Stimulated activated CD4-positive, alpha-beta T cell treated with anti-CD3 and anti-CD28 coated beads, TNF-alpha, amount 100 ng/mL, for 4 hours (primary cell): ENCODE measurements around the gene UGT1A4.

Source experiments
- DNase-seq, 3 experiments: peaks; one replicate each; pipeline ENCODE4 v3.0.0-alpha.2; 2020; ENCODE audit warnings: low read depth in 3 of 3

Gene UGT1A4

DNA sequence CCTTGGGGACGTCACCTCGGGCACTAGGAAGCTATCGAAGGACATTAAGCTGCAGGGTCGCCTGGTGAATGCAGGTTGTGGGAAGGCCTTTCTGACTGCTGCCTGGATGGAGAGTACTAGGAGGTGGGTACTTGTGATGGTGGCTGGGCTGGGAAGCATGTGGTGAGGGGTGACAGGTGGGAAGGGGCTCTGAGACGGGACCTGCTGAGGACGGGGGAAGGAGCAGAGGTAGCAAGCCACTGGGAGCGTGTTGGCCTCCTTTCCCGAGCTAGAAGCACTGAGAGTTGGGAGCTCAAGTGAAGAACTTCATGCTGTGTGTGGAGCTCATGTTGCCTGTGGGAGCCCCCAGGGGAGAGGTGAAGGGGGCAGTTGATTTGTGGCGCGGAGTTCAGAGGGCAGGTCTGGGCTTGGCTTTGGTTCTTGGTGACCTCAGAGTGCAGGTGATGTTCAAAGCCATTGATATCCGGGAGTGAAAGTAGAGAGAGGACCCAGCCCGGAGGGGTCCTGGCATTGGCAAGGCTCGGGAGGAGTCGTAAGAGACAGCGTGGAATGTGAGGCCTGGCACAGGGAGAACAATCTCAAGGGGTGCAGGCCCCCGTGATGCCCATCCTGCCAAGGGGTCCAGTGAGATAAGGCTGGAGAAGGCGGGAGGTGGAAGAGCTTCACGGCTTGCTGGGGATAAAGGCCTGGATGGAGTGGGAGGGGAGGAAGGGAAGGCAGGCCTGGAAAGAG, 72.8 kb downstream of the UGT1A4 start:
- no peak for DNase-seq

DNA sequence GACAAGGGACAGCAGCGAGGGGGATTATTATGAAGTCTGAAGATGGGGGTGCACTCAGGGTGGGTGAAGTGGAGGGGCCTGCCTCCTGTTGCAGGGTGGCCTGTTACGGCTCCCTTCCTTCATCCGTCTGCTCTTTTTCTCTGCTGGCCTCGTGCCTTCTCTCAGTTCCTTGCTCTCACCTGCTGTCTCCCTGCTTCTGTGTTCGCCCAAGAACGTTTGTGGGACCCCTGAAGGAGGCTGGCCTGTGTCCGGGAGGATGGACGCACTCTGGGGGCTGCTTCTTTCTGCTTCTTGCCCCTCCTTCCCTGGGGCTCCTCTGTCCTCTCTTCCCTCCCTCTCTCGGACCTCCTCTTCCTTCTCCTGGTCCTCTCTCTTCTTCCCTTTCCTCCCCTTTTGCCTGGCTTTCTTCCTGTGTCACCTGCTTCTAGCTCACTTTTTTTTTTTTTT, 73.4 kb downstream of the UGT1A4 start:
- no peak for DNase-seq

DNA sequence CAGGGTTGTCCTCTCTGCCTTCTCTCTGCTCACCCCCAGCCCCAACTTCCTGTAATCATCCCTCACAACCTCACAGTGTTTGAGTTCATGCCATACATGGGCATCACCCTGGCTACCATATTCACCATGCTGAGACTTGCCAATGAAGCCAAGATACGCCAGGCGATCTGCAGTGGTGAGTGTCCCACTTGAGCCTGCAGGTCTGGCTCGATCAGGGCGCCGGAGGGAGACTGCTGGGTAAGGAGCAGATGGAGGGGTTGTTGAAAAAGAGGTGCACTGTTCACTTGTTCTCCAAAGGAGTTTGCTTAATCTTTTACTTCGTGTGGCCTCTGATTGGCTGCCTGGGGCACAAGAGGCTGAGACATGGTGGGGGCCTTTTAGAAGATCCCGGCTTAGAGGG, 74.2 kb downstream of the UGT1A4 start:
- no peak for DNase-seq

DNA sequence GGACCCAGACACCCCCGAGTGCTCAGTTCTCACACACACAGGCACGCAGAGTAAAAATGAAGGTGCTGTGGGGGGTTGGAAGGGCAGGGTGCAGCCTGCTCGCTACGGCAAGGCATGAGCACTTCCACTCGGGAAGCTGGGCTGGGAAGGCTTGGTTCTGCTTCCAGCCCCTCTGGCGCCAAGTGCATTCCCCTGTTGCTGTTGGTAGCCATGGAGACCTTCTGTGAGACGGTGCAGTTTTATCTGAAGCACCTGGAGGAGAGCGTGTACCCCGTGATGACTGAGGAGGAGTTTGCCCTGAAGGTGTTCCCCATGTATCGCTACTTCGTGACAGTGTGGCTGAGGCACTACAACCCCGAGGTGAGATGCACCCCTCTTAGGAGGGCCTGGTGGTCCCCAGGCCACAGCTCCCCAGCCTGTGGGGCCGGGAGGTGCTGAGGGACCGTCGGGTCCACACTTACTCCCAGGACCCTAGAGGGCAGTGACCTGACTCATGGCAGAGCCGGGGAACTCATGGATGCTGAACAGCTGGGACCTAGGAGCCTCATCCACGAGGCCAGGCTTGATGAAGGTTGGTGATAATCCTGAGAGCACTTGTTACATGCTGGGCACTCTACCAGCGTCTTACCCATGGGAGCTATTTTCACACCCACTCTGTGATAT, 75.1 kb downstream of the UGT1A4 start:
- DNase-seq = no peak

DNA sequence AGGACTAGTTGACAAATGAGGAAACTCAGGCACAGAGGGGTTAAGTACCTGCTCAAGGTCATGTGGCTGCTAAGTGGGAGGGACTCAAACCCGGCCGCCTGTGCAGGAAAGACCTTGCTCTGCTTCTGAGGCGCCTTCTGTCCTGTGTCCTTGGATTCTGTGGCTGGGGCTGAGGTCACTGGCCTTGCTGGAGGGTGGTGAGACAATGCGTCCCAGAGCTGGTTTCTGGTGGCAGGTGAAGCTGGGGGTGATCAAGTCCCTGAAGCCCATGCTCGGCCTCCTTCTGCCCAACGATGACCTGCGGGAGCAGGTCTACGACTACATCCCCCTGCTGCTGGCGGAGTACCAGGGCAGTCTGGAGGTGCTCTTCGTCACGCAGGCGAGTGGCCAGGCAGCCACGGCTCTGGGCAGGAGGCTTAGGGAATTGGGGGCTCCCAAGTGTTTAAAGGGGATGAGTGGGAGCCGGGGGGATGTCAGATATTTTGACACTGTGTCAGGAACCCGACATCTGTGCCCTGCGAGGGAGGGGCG, 75.7 kb downstream of the UGT1A4 start:
- no peak for DNase-seq

DNA sequence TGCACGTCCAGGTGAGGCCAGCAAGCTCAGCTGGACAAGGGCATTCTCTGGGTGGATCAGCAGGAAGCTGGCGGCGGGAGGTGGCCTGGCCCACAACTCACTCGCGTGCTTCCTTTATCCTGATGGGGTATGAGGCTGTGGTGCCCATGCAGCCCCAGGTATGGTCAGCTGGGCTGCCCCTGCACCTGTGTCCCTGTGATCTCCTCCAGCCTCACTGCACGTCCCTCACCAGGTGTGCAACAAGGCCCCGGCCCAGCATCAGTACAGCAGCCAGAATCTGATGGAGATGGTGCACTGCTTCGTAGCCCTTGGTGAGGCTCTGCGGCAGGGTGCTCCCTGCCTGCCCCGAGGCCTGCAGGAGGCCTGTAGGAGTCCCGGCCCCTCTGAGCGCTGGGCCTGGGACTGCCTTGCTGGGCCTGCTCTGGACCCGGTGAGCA, 77.2 kb downstream of the UGT1A4 start:
- no peak for DNase-seq

- no peak for DNase-seq
These were observed 77.7 kb downstream of the UGT1A4 start for GRCh38 chr2:233796254-233796653.

GRCh38 chr2:233798335-233799086, 80.0 kb downstream of the UGT1A4 start:
- DNase-seq = no peak

- no peak for DNase-seq
These were observed 80.6 kb downstream of the UGT1A4 start for GRCh38 chr2:233799087-233799665.

DNA sequence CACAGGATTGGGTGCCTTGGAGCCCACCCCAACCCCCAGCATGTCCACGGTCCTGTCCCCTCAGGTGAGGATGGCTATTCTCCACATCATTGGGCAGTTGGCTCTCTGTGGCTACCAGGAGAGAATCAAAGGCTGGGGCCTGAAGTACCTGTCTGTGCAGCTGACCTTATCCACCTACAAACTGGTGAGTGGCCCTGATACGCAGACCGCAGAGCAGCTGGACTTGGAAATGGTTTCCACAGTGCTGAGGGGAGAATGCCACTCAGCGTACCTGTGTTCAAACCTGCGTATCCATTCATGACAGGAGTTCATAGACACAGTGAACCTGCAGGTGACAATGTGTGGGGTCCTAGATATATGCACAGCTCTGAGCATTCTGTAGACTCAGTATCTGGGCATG, 81.2 kb downstream of the UGT1A4 start:
- DNase-seq = no peak

DNA sequence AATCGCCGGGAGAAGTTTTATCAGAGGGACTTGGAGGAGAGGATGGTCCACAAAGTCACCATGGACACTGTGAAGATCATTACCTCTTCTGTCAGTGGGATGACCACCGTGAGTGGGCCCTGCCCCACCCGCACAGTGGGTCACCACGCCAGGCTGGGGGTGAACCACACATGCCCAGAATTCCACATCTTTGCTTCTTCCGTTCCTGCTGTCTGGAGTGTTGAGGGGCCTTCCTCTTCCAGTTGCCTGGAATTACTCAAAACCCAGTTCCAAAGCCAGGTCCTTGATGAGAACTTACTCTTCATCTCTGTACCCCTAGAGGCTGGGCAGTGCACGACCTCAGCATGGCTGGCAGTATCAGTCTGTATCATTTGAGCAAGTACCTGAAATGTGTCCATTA, 81.7 kb downstream of the UGT1A4 start:
- no peak for DNase-seq

- no peak for DNase-seq
These were observed 83.0 kb downstream of the UGT1A4 start for GRCh38 chr2:233801357-233802131.

GRCh38 chr2:233802132-233802815, 83.7 kb downstream of the UGT1A4 start:
- no peak for DNase-seq

GRCh38 chr2:233803292-233803911, 84.9 kb downstream of the UGT1A4 start:
- no peak for DNase-seq

DNA sequence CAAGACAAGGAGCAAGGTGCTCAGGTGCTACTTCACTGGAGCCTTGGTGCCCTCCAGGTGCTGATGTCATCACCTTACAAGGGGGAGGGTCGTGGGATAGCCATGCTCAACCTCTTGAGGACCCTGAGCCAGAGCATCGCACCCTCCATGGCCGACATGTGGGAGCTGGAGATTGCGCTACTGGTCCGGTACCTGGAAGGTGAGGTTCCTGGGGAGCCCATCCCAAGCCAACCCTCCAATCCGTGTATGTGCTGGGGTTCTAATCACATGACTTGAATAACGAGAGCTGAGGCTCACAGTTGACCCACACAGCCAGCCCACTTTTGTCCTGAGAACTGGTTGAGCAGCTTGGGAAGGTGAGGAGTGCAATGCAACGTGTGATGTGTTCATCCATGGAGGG, 85.5 kb downstream of the UGT1A4 start:
- no peak for DNase-seq

DNA sequence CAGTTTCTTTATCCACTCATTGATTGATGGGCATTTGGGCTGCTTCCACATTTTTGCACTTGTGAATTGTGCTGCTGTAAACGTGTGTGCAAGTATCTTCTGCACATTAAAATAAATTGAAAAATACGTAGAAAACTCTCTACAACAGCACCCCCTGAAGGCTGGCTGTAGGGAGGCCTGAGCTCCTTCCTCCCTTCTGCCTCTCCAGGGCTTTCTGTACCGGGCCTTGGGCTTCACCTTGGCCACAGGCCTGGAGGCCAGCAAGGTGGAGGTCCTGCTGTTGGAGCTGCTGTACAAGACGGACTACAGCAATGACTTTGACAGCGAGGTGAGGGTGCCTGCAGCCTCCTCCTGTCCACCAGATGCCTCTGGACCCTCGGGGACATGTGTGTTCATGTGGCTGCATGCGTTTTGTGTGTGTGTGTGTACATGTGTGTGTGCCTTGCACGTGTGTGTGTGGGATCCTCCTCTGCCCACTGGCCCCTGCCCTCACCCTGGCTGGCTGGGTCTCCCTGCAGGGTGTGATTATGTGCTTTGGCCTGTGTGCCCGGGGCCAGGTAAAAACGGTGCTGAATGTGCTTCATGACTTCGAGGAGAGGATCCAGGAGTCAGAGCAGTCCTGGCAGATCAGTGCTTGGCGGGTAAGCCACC, 88.8 kb downstream of the UGT1A4 start:
- no peak for DNase-seq

DNA sequence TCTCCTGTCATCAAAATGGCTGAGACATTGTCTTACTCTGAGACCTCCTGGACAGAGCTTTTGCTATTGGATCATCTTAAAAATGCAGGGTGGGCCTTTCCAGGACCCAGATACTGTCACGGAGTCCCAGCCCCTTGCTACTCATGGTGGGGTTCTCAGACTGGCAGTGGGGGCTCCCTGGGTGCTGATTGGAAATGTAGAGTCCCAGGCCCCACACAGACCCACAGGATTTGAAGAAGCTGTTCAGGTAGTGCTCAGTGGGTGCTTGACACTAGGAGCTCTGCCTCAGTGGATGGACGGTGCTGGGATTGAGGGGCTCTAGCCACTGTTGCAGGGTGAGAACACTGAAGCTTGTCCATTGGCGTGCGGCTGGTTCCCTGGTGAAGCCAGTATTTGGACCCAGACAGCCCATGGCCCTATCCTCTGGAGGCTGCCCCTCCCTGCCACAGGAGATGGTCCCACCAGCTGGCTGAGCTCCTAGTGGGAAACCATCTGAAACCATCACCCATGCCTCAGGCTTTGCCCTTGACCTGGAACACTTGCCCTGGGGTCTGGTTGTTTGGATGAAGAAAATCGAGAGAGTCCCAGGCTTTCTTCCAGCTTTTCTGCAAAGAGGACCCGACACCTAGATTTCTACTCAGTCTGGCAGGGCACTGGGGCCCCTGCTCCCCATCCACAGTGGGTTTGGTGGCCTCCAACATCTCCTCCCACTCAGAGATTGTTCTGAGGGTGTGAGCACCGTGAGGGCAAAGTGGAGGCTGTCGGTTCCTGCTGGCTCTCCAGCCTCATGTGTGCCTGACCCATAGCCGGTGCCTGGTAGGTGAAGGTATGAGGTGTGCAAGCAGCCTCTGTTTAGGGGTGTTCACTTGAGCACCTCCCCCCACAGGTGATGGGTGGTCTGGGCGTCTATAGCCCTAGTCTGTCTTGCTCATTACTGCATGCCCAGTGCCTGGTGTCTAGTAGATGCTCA, 89.7 kb downstream of the UGT1A4 start:
- no peak for DNase-seq

DNA sequence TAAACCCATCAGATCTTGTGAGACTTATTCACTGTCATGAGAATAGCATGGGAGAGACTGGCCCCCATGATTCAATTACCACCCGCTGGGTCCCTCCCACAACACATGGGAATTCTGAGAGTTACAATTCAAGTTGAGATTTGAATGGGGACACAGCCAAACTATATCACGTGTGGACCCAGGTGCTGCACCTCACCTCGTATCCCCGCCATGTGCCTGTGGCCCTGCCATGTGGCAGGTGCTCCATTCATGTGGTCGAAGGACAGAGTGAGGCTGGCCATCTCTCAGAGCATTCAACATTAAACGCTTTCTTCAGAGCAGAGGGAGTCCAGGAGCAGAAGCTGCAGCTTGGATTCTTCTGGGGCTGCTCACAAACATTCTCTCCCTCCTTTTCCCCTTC, 91.8 kb downstream of the UGT1A4 start:
- DNase-seq = no peak

DNA sequence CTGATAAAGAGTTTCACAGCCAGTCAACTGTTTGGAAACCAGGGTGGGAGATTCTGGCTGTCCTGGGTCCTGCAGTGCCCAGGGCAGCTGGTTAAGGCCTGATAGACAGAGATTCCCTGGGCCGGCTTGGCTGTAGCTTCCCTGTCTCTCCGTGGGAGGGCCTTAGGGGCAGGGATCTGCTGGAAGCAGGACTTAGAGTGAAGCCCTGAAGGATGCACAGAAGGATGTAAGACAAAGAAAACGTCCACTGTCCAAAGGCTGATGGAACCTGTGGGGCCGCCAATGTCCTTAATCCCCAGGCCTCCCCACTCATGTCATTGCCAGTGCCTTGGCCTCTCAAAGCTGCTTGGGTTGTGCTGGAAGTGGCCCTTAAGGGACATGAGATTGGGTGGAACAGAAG, 92.6 kb downstream of the UGT1A4 start:
- no peak for DNase-seq
